Esophagus squamous epithelium (tissue), 4 donors: ENCODE measurements around the gene ZBTB17.

Experiments
- CTCF ChIP-seq, 6 experiments: fragments of 450-650 bp in 4 of 6; fragments of 200-600 bp in 2 of 6; sonication (generic) in 2 of 6; IDR thresholded peaks; one replicate each; pipeline ENCODE4 v1.5.1; 2016 to 2019; ENCODE audit warnings: antibody characterized with exemption in 6 of 6, mild to moderate bottlenecking in 4 of 6, moderate library complexity in 4 of 6
- POLR2A ChIP-seq, 4 donors: fragments of 450-650 bp; IDR thresholded peaks; one replicate each; pipeline ENCODE4 v1.6.1; 2017; ENCODE audit warnings: antibody characterized with exemption in 4 of 4, mild to moderate bottlenecking in 4 of 4, moderate library complexity in 3 of 4

DNA sequence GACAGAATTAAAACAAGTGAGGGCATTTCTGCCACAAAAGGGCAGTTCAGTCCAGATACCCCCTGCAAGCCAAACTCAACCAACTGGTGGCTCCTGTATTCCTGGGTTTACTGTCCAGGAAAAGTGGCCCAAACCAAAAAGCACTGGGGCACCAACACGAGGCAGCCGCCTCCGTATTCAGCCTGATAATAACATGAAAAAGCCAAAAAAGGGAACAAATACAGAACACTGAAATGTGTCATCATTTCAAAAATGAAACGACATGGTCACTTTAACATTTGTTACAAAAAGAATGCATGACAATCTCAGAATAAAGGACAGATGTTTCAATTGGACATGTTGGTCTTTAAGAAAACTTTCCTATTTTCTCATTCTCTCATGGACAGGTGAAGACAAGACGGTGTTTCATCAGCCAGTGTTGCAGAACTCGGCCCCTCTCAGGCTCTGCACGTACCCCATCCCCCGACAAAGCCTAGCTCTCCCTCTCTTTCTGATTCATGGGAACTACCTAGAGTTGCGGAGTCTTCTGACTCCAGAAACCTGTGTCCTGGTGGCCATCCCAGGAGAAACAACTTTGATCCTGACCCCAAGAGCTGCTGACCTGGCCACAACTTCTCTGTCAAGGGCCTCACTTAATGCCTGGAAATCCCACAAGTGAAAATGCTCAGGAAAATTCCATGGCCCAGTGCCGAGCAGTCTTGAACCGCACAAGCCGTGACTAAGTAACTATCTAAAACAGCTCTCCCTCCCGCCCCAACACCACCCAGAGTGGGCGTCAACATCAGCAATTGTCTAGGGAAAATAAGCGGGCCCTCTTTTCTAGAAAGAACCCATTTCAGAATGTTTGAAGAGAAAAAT is 27.1 kb downstream of the ZBTB17 start:
- TF ChIP-seq CTCF (IDR thresholded peaks at IDR 0.05) = no peak
- no peak for TF ChIP-seq POLR2A (IDR thresholded peaks at IDR 0.05)
